Left ventricle myocardium inferior (tissue), 1 donor: Measurements from ENCODE around the gene EEIG1. TPM values are rescaled to one million over a fixed set of nuclear protein-coding genes. Genes with fewer than 3 reads are reported as not detected.

Source experiments
- DNase-seq: peaks from one replicate; pipeline ENCODE4 v3.0.0-alpha.2; 2020
- H3K27ac ChIP-seq: fragments of 200-600 bp; replicated peaks from 2 replicates; pipeline ENCODE4 v1.8.0; 2021
- H3K27me3 ChIP-seq: fragments of 200-600 bp; 2 replicates; pipeline ENCODE4 v1.8.0; 2021; ENCODE audit warnings: low read depth
- H3K36me3 ChIP-seq: fragments of 200-600 bp; 2 replicates; pipeline ENCODE4 v1.8.0; 2021
- H3K4me1 ChIP-seq: fragments of 200-600 bp; 2 replicates; pipeline ENCODE4 v1.8.0; 2021
- H3K4me3 ChIP-seq: fragments of 200-600 bp; 2 replicates; pipeline ENCODE4 v1.8.0; 2021; ENCODE audit warnings: mild to moderate bottlenecking, moderate library complexity
- H3K9me3 ChIP-seq: fragments of 200-600 bp; replicated peaks from 2 replicates; pipeline ENCODE4 v1.8.0; 2021
- intact Hi-C: fragments of 100-400 bp; cut with micrococcal nuclease; formaldehyde crosslinking; loops from one replicate; pipeline ENCODE4 v1.11.0; 2022
- total RNA-seq: library from RNA; stranded (reverse); fragmentation: NEBNext Ultra II Directional; extraction: Animal tissue kit (Norgen Biotek cat#: 25700); gene quantifications from one replicate; pipeline ENCODE4 v1.2.1, GENCODE V29; 2021
- TF ChIP-seq, protein P1 (sequence below): fragments of 200-600 bp; IDR thresholded peaks from 2 replicates; pipeline ENCODE4 v1.8.0; 2021; ENCODE audit warnings: antibody characterized with exemption, mild to moderate bottlenecking, borderline replicate concordance
- donor health status: DM: no; HTN: yes; CAD: no; lungs with severe emphysema.

EEIG1 gene
- total RNA-seq, 1 donor from 2014 or later, result 20.7 TPM

DNA sequence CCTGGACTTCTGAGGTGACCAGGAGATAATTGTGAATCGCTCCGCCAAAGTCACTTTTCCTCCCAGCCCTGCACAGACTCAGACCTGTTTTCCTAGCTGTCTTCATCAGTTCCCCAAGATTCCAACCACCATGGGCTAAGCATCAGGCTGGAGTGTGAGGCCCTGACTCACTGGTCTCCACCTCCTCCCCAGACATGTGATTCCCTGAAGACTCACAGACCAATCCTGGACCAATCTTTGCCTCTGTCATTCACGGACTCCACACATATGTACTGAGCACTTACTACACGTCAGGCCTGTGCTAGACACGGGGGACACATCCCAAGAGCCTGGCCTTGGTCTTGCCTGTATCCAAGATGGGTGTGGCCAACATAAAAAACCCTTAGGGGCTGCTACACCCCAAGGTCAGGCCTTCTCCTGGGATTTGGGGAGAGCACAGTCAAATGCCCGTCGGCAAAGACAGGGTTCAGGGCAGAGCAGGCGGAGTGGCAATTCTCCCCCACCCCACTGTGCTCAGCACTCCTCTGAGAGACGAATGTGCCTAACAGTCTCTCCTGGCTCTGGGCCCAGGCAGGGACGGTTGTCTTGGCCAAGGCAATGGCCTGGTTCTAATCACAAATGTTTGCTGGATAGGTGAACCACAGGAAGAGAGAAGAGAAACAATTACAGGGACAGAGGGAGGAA lies 11.9 kb downstream of the EEIG1 start:
- Histone ChIP-seq H3K27me3 (no peaks in the 10 kb centered on the region), H3K4me3 (peak overlapping the region; percentile 0), H3K36me3 (no peaks in the 10 kb centered on the region), H3K27ac (peak overlapping the region; percentile 95), H3K4me1 (peaks cover 100% of the 10 kb centered on the region), H3K9me3 (no peaks in the 10 kb centered on the region)
- peak; percentile 80 for DNase-seq
- intact Hi-C loops, result no loop called here
- TF ChIP-seq, protein P1, sequence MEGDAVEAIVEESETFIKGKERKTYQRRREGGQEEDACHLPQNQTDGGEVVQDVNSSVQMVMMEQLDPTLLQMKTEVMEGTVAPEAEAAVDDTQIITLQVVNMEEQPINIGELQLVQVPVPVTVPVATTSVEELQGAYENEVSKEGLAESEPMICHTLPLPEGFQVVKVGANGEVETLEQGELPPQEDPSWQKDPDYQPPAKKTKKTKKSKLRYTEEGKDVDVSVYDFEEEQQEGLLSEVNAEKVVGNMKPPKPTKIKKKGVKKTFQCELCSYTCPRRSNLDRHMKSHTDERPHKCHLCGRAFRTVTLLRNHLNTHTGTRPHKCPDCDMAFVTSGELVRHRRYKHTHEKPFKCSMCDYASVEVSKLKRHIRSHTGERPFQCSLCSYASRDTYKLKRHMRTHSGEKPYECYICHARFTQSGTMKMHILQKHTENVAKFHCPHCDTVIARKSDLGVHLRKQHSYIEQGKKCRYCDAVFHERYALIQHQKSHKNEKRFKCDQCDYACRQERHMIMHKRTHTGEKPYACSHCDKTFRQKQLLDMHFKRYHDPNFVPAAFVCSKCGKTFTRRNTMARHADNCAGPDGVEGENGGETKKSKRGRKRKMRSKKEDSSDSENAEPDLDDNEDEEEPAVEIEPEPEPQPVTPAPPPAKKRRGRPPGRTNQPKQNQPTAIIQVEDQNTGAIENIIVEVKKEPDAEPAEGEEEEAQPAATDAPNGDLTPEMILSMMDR, result no peak

DNA sequence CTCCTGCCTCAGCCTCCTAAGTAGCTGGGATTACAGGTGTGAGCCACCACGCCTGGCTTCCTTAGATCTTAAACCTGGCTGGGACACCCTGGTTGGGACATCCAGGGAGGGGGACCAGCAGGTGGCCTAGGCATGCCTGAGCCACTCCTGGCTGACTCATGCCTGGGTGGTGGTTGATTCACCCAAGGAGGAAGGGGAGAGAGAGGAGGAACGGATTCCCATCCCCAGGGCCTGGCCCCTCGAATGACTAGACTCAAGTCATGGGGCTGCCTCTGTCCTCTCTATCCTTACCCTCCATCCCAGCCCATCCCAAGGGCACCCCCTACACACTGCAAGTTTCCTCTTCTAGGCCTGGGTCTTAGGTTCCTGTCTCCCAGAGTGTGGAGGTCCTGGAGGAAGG lies 12.7 kb downstream of the EEIG1 start:
- Histone ChIP-seq H3K36me3 (no peaks in the 10 kb centered on the region), H3K27me3 (no peaks in the 10 kb centered on the region), H3K4me3 (no peak overlapping the region), H3K4me1 (peaks cover 100% of the 10 kb centered on the region), H3K9me3 (no peaks in the 10 kb centered on the region), H3K27ac (peak overlapping the region; percentile 95)
- DNase-seq, result peak; percentile 13
- TF ChIP-seq, protein P1, result no peak
- intact Hi-C loops, result no loop called here

DNA sequence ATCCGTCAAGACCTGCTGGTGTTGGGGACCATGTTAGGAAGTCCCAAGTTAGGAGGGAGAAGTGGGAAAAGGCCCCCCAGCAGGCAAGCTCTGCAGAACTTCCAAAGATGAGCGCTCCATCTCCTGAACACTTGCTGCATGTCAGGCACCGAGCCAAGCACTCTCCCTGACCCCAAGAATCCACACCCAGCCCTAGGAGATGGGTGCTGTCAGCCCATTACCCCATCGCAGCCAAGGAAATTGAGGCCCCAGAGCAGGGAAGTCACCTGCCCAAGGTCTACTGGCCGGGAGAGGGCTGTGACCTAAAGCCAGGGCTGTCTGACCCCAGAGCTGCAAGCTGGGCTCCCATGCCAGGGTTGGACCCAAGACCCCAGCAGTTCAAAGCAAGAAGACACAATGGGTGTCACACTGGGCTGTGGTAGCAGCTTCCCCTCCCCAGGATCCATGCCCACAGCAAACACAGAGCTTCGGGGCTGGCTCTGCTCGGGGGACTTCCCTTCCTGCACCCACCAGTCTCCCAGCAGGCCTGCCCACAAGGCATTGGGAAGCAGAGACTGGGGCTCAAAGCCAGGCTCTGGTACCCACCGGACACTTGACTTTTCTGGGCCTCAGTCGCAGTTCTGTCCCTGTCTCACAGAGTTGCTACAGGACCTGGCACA lies 13.5 kb downstream of the EEIG1 start:
- peak; percentile 15 for DNase-seq
- peak overlapping the region; percentile 91 for H3K27ac ChIP-seq
- H3K9me3 ChIP-seq, result no peaks in the 10 kb centered on the region
- intact Hi-C loops, result no loop called here
- H3K4me3 ChIP-seq, result no peak overlapping the region
- H3K4me1 ChIP-seq, result peaks cover 100% of the 10 kb centered on the region
- no peaks in the 10 kb centered on the region for H3K36me3 ChIP-seq
- no peaks in the 10 kb centered on the region for H3K27me3 ChIP-seq
- TF ChIP-seq, protein P1, result no peak

DNA sequence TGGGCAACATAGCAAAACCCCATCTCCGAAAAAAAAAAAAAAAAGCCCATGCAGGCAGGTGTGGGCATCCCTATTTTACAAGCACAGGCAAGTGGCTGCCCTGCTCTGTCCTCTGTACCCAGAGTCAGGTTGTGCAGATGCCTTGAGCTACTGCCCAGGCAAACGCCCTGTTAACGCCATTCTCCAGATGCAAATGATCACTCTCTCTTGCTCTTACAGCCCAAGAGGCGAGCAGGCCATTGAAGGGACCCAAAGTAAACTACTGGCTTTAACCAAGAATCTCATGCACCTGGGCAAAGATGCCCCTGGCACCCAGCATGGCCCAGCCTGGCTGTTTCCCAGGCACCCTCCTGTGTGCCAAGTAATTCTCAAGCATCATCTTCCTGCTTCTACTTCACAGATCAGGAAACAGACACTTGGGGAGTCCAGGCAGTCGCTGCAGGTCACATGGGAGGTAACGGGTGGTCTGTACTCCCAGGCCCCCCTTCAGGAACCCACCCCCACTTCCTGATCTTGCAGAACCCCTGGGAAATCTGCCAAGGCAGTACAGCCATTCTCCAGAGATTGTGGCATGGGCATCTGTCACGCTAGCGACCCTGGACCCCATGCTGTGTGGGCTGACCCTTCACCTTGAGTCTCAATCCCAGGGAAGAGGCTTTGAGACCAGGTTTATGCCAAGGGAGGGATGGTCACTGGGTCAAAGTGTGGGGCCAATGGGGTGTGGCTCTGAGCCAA lies 14.2 kb downstream of the EEIG1 start:
- Histone ChIP-seq H3K4me3 (peak overlapping the region; percentile 16), H3K27me3 (no peaks in the 10 kb centered on the region), H3K4me1 (peaks cover 93% of the 10 kb centered on the region), H3K27ac (peak overlapping the region; percentile 91), H3K36me3 (no peaks in the 10 kb centered on the region), H3K9me3 (no peaks in the 10 kb centered on the region)
- TF ChIP-seq, protein P1, result no peak
- peak; percentile 7 for DNase-seq
- intact Hi-C loops, result no loop called here

DNA sequence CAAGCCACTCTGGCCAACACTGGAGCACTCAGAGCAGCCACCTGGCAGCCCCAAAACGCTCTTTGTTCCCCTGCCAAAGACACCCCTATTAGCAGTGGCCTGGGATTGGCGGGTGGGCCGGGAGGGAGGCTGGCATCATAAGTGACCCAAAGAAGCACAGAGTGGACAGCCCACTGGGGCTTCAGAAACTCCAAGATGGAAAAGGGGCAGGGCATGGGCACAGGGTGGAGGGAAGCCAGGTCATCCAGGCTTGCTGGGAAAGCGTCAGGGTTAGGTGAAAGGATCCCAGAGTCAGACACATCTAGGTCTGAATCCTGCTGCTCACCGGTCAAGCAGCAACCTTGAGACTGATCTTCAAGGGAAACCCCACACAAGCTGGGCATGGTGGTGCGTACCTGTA lies 14.8 kb downstream of the EEIG1 start:
- no peaks in the 10 kb centered on the region for H3K36me3 ChIP-seq
- TF ChIP-seq, protein P1, result no peak
- intact Hi-C loops, result no loop called here
- H3K9me3 ChIP-seq, result no peaks in the 10 kb centered on the region
- peak overlapping the region; percentile 16 for H3K4me3 ChIP-seq
- DNase-seq, result no peak
- H3K27ac ChIP-seq, result peak overlapping the region; percentile 91
- H3K27me3 ChIP-seq, result no peaks in the 10 kb centered on the region
- H3K4me1 ChIP-seq, result peaks cover 92% of the 10 kb centered on the region
